GM12878 (cell line): ENCODE data around the gene SLC2A4. TPM values are rescaled to one million over a fixed set of nuclear protein-coding genes. Genes with fewer than 3 reads are reported as not detected.
A peak's percentile ranks its signal among the peaks of the same experiment; 100 is the strongest.

Experiments used
- BMI1 ChIP-seq: fragments of 450-650 bp; IDR thresholded peaks from 2 replicates; pipeline ENCODE4 v1.6.1; 2016; ENCODE audit warnings: mild to moderate bottlenecking, moderate library complexity, borderline replicate concordance
- BRCA1 ChIP-seq: IDR thresholded peaks from 2 replicates; pipeline ENCODE4 v1.6.1; 2011; ENCODE audit warnings: low read depth, low read length, improper control_type of control experiment
- CEBPB ChIP-seq, 2 experiments: fragments of 150-350 bp in 1 of 2; IDR thresholded peaks; 2 replicates each; pipeline ENCODE4 v1.6.1; 2012 to 2014; ENCODE audit warnings: low read depth in 2 of 2, low read length in 2 of 2, borderline replicate concordance in 1 of 2, inconsistent platforms in 1 of 2
- ELK1 ChIP-seq: IDR thresholded peaks from 2 replicates; pipeline ENCODE4 v1.6.1; 2012; ENCODE audit warnings: low read depth, low read length, improper control_type of control experiment
- HDAC6 ChIP-seq: fragments of 200-600 bp; sonication (generic); IDR thresholded peaks from one replicate; pipeline ENCODE4 v1.8.0; 2017; ENCODE audit warnings: antibody characterized with exemption; ENCODE audit not compliant: unreplicated experiment
- MTA3 ChIP-seq: IDR thresholded peaks from 2 replicates; pipeline ENCODE4 v1.6.1; 2012; ENCODE audit warnings: low read length, inconsistent platforms, borderline replicate concordance
- NBN ChIP-seq: fragments of 450-650 bp; IDR thresholded peaks from 2 replicates; pipeline ENCODE4 v1.6.1; 2016
- NR2C2 ChIP-seq: IDR thresholded peaks from 2 replicates; pipeline ENCODE4 v1.6.1; 2011; ENCODE audit warnings: borderline replicate concordance, low read depth; ENCODE audit not compliant: control insufficient read depth, insufficient read length
- NR2F1 ChIP-seq: fragments of 450-650 bp; conservative IDR thresholded peaks from 2 replicates; pipeline ENCODE4 v1.6.1; 2017; ENCODE audit warnings: mild to moderate bottlenecking
- SIX5 ChIP-seq: IDR thresholded peaks from 2 replicates; pipeline ENCODE4 v1.6.1; 2011; ENCODE audit warnings: mild to moderate bottlenecking, low read depth, low read length, moderate library complexity; ENCODE audit not compliant: severe bottlenecking
- SUPT20H ChIP-seq: IDR thresholded peaks from 2 replicates; pipeline ENCODE4 v1.6.1; 2011; ENCODE audit warnings: low read depth, mild to moderate bottlenecking, low read length, moderate library complexity, borderline replicate concordance; ENCODE audit not compliant: control insufficient read depth
- SUZ12 ChIP-seq: fragments of 200-600 bp; sonication (generic); IDR thresholded peaks from one replicate; pipeline ENCODE4 v1.6.1; 2018; ENCODE audit warnings: antibody characterized with exemption, mild to moderate bottlenecking; ENCODE audit not compliant: unreplicated experiment
- TBL1XR1 ChIP-seq: IDR thresholded peaks from 2 replicates; pipeline ENCODE4 v1.6.1; 2012; ENCODE audit warnings: low read depth, low read length, improper control_type of control experiment
- USF1 ChIP-seq: IDR thresholded peaks from 2 replicates; pipeline ENCODE4 v1.6.1; 2011; ENCODE audit warnings: borderline replicate concordance, low read depth, mild to moderate bottlenecking, moderate library complexity, mixed read lengths, low read length; ENCODE audit not compliant: insufficient read depth; ENCODE audit errors: extremely low read length
- ZBTB33 ChIP-seq: fragments of 450-650 bp; IDR thresholded peaks from 2 replicates; pipeline ENCODE4 v1.6.1; 2017; ENCODE audit warnings: mild to moderate bottlenecking
- ZNF687 ChIP-seq: fragments of 450-650 bp; IDR thresholded peaks from 2 replicates; pipeline ENCODE4 v1.6.1; 2017; ENCODE audit warnings: mild to moderate bottlenecking, moderate library complexity
- polyA plus RNA-seq, 11 experiments: library from polyadenylated mRNA; depleted of rRNA in 4 of 11; unstranded in 6 of 11; stranded (reverse) in 5 of 11; fragments of >200 nt; fragmentation: Nextera tagmentation in 4 of 11; fragmentation: Illumina TruSeq in 1 of 11; extraction: Ambion mirVana in 4 of 11; extraction: Trizol in 1 of 11; gene quantifications; 1 replicate in 1 of 11; 2 replicates in 10 of 11; pipeline versions ENCODE4 v1.2.1 to v1.2.3, GENCODE V29; 2011 to 2016; ENCODE audit warnings: inconsistent platforms in 2 of 11, missing spikeins in 2 of 11, low read depth in 1 of 11
- total RNA-seq, 4 experiments: library from RNA; depleted of rRNA in 3 of 4; stranded (reverse); fragments of >200 nt in 3 of 4; fragmentation: Illumina TruSeq in 1 of 4; extraction: Trizol in 1 of 4; gene quantifications; 2 replicates each; pipeline versions ENCODE4 v1.2.1 to v1.2.3, GENCODE V29; 2013 to 2021

SLC2A4 gene
- total and polyA plus RNA-seq, 10 of the 15 experiments (the other 5 are each of a cell fraction or from before 2014, with no cell fraction given), result 0.03 to 0.23 (median 0.04) TPM; not detected in 4

GRCh38 chr17:7306911-7307685, 25.6 kb downstream of the SLC2A4 start, which contains the start of gene EIF5A (continued):
- TF ChIP-seq NR2C2 (no peak), CEBPB (IDR thresholded peaks at IDR 0.05; ENCODE audit: borderline replicate concordance in 1 of 2, low read depth in 2 of 2, low read length in 2 of 2) (no peak), ELK1 (no peak), SIX5 (peak; percentile 51), SUZ12 (no peak), MTA3 (no peak), USF1 (no peak), TBL1XR1 (peak; percentile 64; the same call in 1 of the 2 replicates), ZNF687 (0 out of 2 replicates have a peak, but pooled peaks have one; percentile 61), ZBTB33 (no peak), BRCA1 (no peak), SUPT20H (no peak), BMI1 (no peak), HDAC6 (no peak), NBN (peak; percentile 88), NR2F1 (no peak)
